ENCODE results near the gene NBEAL2.
A peak's percentile ranks its signal among the peaks of the same experiment; 100 is the strongest.

GRCh38 chr3:46935168-46935858 is 44.2 kb upstream of the NBEAL2 start:
- peak; percentile 31 to 66 (median 52) for TF ChIP-seq CTCF (IDR thresholded peaks at IDR 0.05)
- TF ChIP-seq POLR2A (IDR thresholded peaks at IDR 0.05), result no peak
